CD4-positive, alpha-beta T cell (primary cell): Measurements from ENCODE around the gene CFAP57. TPM values are rescaled to one million over a fixed set of nuclear protein-coding genes. Genes with fewer than 3 reads are reported as not detected.

ENCODE experiments used
- ATAC-seq: fragments of 200-7000 bp; cut with Tn5 transposase; one replicate; pipeline ENCODE4 v1.10.0; 2022; ENCODE audit warnings: mild to moderate bottlenecking; ENCODE audit not compliant: poor library complexity
- CTCF ChIA-PET: fragments of 350-600 bp; sonication (Branson Sonifier 250); formaldehyde crosslinking; loops from one replicate; lab custom pipeline; 2021; ENCODE audit warnings: antibody characterized with exemption, inconsistent platforms; lab: Charles Lee
- POLR2A ChIA-PET: fragments of 350-600 bp; sonication (Branson Sonifier 250); formaldehyde crosslinking; loops from one replicate; lab custom pipeline; 2021; ENCODE audit warnings: antibody characterized with exemption, inconsistent platforms; lab: Charles Lee
- DNase-seq, 14 experiments: peaks; one replicate each; pipeline ENCODE4 v3.0.0-alpha.2; 2013 to 2020; ENCODE audit warnings: mixed read lengths in 2 of 14
- H3K27ac ChIP-seq, 2 donors: one replicate each; pipeline versions ENCODE4 v1.5.1 to v1.7.0; 2013; ENCODE audit warnings: low read length in 2 of 2, low read depth in 1 of 2, mild to moderate bottlenecking in 1 of 2
- H3K27me3 ChIP-seq, 2 experiments: 1 replicate in 1 of 2; 2 replicates in 1 of 2; pipeline versions ENCODE4 v1.6.1 to v1.7.0; 2013; ENCODE audit warnings: low read length in 2 of 2, control low read depth in 1 of 2, mild to moderate bottlenecking in 1 of 2, moderate library complexity in 1 of 2; ENCODE audit not compliant: insufficient read depth in 2 of 2, control insufficient read depth in 1 of 2
- H3K36me3 ChIP-seq: one replicate; pipeline ENCODE4 v1.6.1; 2013; ENCODE audit warnings: low read length, control low read depth; ENCODE audit not compliant: insufficient read depth
- H3K4me1 ChIP-seq: one replicate; pipeline ENCODE4 v1.6.1; 2013; ENCODE audit warnings: low read length, control low read depth; ENCODE audit not compliant: insufficient read depth
- H3K4me3 ChIP-seq: one replicate; pipeline ENCODE4 v1.5.1; 2013; ENCODE audit warnings: mild to moderate bottlenecking, low read length, moderate library complexity
- H3K9me3 ChIP-seq, 2 experiments: 1 replicate in 1 of 2; 2 replicates in 1 of 2; pipeline versions ENCODE4 v1.6.1 to v1.7.0; 2013; ENCODE audit warnings: low read length in 2 of 2, mild to moderate bottlenecking in 2 of 2, control low read depth in 1 of 2, moderate library complexity in 1 of 2; ENCODE audit not compliant: control insufficient read depth in 1 of 2, insufficient read depth in 1 of 2
- H3K27ac Mint-ChIP-seq: one replicate; pipeline ENCODE4 v1.8.0; 2020; ENCODE audit warnings: mixed read lengths
- H3K27me3 Mint-ChIP-seq: one replicate; pipeline ENCODE4 v1.8.0; 2021; ENCODE audit warnings: mixed read lengths
- H3K36me3 Mint-ChIP-seq: one replicate; pipeline ENCODE4 v1.8.0; 2021; ENCODE audit warnings: low read depth, mixed read lengths
- H3K4me1 Mint-ChIP-seq: one replicate; pipeline ENCODE4 v1.8.0; 2021; ENCODE audit warnings: low read depth, mixed read lengths
- H3K4me3 Mint-ChIP-seq: one replicate; pipeline ENCODE4 v1.8.0; 2020; ENCODE audit warnings: mild to moderate bottlenecking, mixed read lengths
- H3K9me3 Mint-ChIP-seq: one replicate; pipeline ENCODE4 v1.8.0; 2020; ENCODE audit warnings: mixed read lengths
- CTCF ChIP-seq: fragments of 200-600 bp; IDR thresholded peaks from one replicate; pipeline ENCODE4 v1.8.0; 2022; ENCODE audit warnings: antibody characterized with exemption, mild to moderate bottlenecking
- intact Hi-C, 2 experiments: fragments of 100-400 bp; cut with DNase I in 1 of 2; cut with micrococcal nuclease in 1 of 2; formaldehyde crosslinking; loops; one replicate each; pipeline versions ENCODE4 v1.15.1 to v1.9.0; 2023 to 2025; cut with DNase I, micrococcal nuclease
- total RNA-seq, 174 experiments: library from RNA in 2 of 174; stranded (reverse) in 2 of 174; gene quantifications; one replicate each; pipeline ENCODE4 v1.2.3 and lab custom pipeline; 2021 to 2026

CFAP57 gene
- total RNA-seq, 2 experiments from 2014 or later: not detected

- ATAC-seq: no peak
- Histone ChIP-seq H3K27ac (no peak overlapping the region), H3K36me3 (no peaks in the 10 kb centered on the region), H3K4me3 (no peak overlapping the region), H3K9me3 (no peaks in the 10 kb centered on the region), H3K27me3 (no peaks in the 10 kb centered on the region), H3K4me1 (no peaks in the 10 kb centered on the region)
- no peaks in the 10 kb centered on the region for H3K4me1 Mint-ChIP-seq
- DNase-seq: no peak
- H3K27me3 Mint-ChIP-seq: peaks cover 10% of the 10 kb centered on the region
- H3K36me3 Mint-ChIP-seq: no peaks in the 10 kb centered on the region
- intact Hi-C loops: no loop called here
- no peak for TF ChIP-seq CTCF
- POLR2A ChIA-PET: no interaction called here
- H3K9me3 Mint-ChIP-seq: no peaks in the 10 kb centered on the region
- no peak overlapping the region for H3K27ac Mint-ChIP-seq
- no peak overlapping the region for H3K4me3 Mint-ChIP-seq
- CTCF ChIA-PET: no interaction called here
Measured at GRCh38 chr1:43282220-43283195, 110.4 kb downstream of the CFAP57 start.

GRCh38 chr1:43284065-43284464 lies 111.9 kb downstream of the CFAP57 start:
- Histone ChIP-seq H3K4me3 (no peak overlapping the region), H3K4me1 (no peaks in the 10 kb centered on the region), H3K36me3 (no peaks in the 10 kb centered on the region), H3K27ac (no peak overlapping the region), H3K27me3 (no peaks in the 10 kb centered on the region), H3K9me3 (no peaks in the 10 kb centered on the region)
- Mint-ChIP-seq H3K4me3 (no peak overlapping the region), H3K36me3 (no peaks in the 10 kb centered on the region), H3K27ac (no peak overlapping the region), H3K9me3 (no peaks in the 10 kb centered on the region), H3K4me1 (no peaks in the 10 kb centered on the region), H3K27me3 (peaks cover 10% of the 10 kb centered on the region)
- CTCF ChIA-PET: no interaction called here
- DNase-seq: no peak
- ATAC-seq: no peak
- no peak for TF ChIP-seq CTCF
- POLR2A ChIA-PET: no interaction called here
- intact Hi-C loops: no loop called here

GRCh38 chr1:43284546-43285110 lies 112.5 kb downstream of the CFAP57 start:
- H3K27ac Mint-ChIP-seq: no peak overlapping the region
- CTCF ChIA-PET: no interaction called here
- H3K4me3 Mint-ChIP-seq: no peak overlapping the region

More at GRCh38 chr1:43284546-43285110, 112.5 kb downstream of the CFAP57 start:
- Histone ChIP-seq H3K4me3 (no peak overlapping the region), H3K27me3 (no peaks in the 10 kb centered on the region), H3K4me1 (no peaks in the 10 kb centered on the region), H3K9me3 (no peaks in the 10 kb centered on the region), H3K36me3 (no peaks in the 10 kb centered on the region), H3K27ac (no peak overlapping the region)
- DNase-seq: no peak
- intact Hi-C loops: no loop called here
- H3K9me3 Mint-ChIP-seq: no peaks in the 10 kb centered on the region
- POLR2A ChIA-PET: no interaction called here
- no peak for TF ChIP-seq CTCF
- no peaks in the 10 kb centered on the region for H3K4me1 Mint-ChIP-seq
- no peak for ATAC-seq
- no peaks in the 10 kb centered on the region for H3K36me3 Mint-ChIP-seq
- H3K27me3 Mint-ChIP-seq: peaks cover 10% of the 10 kb centered on the region
